Measurements from ENCODE around the gene MUC5AC. TPM values are rescaled to one million over a fixed set of nuclear protein-coding genes. Genes with fewer than 3 reads are reported as not detected.

Gene MUC5AC
- total RNA-seq, 1 experiment from 2014 or later: 0.11 TPM

GRCh38 chr11:1205987-1206331 is 48.2 kb downstream of the MUC5AC start:
- H3K9ac ChIP-seq (ENCODE audit: low read length): no peak overlapping the region
- H3K4me2 ChIP-seq (ENCODE audit: low read length): no peak overlapping the region
- no peaks in the 10 kb centered on the region for H3F3A ChIP-seq (ENCODE audit: low read length, unreplicated experiment)
- H3K9me3 ChIP-seq (ENCODE audit: low read length): no peaks in the 10 kb centered on the region
- H3K79me2 ChIP-seq (ENCODE audit: low read length): no peaks in the 10 kb centered on the region
- DNase-seq (no peak), ATAC-seq (no peak)
- H4K20me1 ChIP-seq (ENCODE audit: low read length): no peaks in the 10 kb centered on the region
- no peak overlapping the region for H3K27ac ChIP-seq (ENCODE audit: low read length)
- no peaks in the 10 kb centered on the region for H3K36me3 ChIP-seq (ENCODE audit: low read depth, low read length)
- CTCF ChIA-PET: no interaction called here
- no peak overlapping the region for H2AFZ ChIP-seq (ENCODE audit: low read length)
- BruUV-seq (replicated peaks): no TSS peak
- intact Hi-C loops (cut with micrococcal nuclease): no loop called here
- no peak overlapping the region for H3K4me3 ChIP-seq (ENCODE audit: low read length)
- no peaks in the 10 kb centered on the region for H3K9me2 ChIP-seq (replicated peaks; ENCODE audit: low read length)
- H3K27me3 ChIP-seq (ENCODE audit: low read length): no peaks in the 10 kb centered on the region
- POLR2A ChIA-PET (ENCODE audit: unreplicated experiment): no interaction called here
- no peak for TF ChIP-seq EZH2 (IDR thresholded peaks at IDR 0.05; ENCODE audit: low read length, unreplicated experiment)
- no peak for TF ChIP-seq EZH2phosphoT487 (IDR thresholded peaks at IDR 0.05; ENCODE audit: borderline replicate concordance, low read length)
- no peak for TF ChIP-seq CTCF (conservative IDR thresholded peaks at IDR 0.05; ENCODE audit: low read depth, low read length)
- H3K4me1 ChIP-seq (ENCODE audit: insufficient read depth, low read length): peaks cover 14% of the 10 kb centered on the region

GRCh38 chr11:1206391-1207271 is 48.9 kb downstream of the MUC5AC start:
- Histone ChIP-seq H3K9me3 (ENCODE audit: low read length) (peaks cover under 1% of the 10 kb centered on the region; the same call in 1 of the 2 replicates), H3K27ac (ENCODE audit: low read length) (no peak overlapping the region), H3K9ac (ENCODE audit: low read length) (no peak overlapping the region), H3K79me2 (ENCODE audit: low read length) (no peaks in the 10 kb centered on the region), H3F3A (ENCODE audit: low read length, unreplicated experiment) (no peaks in the 10 kb centered on the region), H3K9me2 (replicated peaks; ENCODE audit: low read length) (no peaks in the 10 kb centered on the region), H4K20me1 (ENCODE audit: low read length) (no peaks in the 10 kb centered on the region), H3K4me1 (ENCODE audit: insufficient read depth, low read length) (peaks cover 14% of the 10 kb centered on the region), H3K36me3 (ENCODE audit: low read depth, low read length) (no peaks in the 10 kb centered on the region), H3K27me3 (ENCODE audit: low read length) (no peaks in the 10 kb centered on the region), H2AFZ (ENCODE audit: low read length) (no peak overlapping the region), H3K4me3 (ENCODE audit: low read length) (no peak overlapping the region), H3K4me2 (ENCODE audit: low read length) (no peak overlapping the region)
- TF ChIP-seq EZH2 (IDR thresholded peaks at IDR 0.05; ENCODE audit: low read length, unreplicated experiment) (no peak), EZH2phosphoT487 (IDR thresholded peaks at IDR 0.05; ENCODE audit: borderline replicate concordance, low read length) (no peak), CTCF (conservative IDR thresholded peaks at IDR 0.05; ENCODE audit: low read depth, low read length) (no peak)
- ChIA-PET CTCF (no interaction called here), POLR2A (ENCODE audit: unreplicated experiment) (no interaction called here)
- intact Hi-C loops (cut with micrococcal nuclease): no loop called here
- no peak for ATAC-seq
- DNase-seq: no peak
- BruUV-seq (replicated peaks): no TSS peak
